ENCODE results near the gene SPA17.

SPA17 gene

DNA sequence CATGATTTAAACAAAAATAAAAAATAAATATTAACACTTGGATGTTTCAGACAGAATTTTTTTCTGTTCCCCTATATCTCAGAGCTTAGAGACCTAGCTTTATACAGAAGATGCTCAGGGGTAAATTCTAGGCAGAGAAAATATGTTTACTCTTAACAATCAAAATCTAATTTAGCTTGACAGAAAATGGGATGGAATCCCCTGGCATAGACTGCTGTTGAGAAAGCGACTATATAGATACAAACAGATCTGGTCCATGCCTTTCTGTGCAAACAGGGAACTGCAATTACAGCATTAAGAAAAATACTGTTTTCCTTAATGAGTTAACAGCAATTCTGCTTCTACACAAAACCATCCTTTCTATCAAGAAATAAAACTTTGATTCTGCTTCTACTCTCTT lies 14.7 kb upstream of the SPA17 start:
- Histone ChIP-seq H3K4me3 (ENCODE audit: severe bottlenecking) (no peak overlapping the region), H3K36me3 (ENCODE audit: low read depth) (no peaks in the 10 kb centered on the region), H3K27me3 (ENCODE audit: insufficient read depth, poor library complexity, severe bottlenecking) (no peaks in the 10 kb centered on the region), H3K27ac (ENCODE audit: poor library complexity, severe bottlenecking) (no peak overlapping the region), H3K9me3 (ENCODE audit: severe bottlenecking) (no peaks in the 10 kb centered on the region), H3K4me1 (ENCODE audit: insufficient read depth, poor library complexity, severe bottlenecking) (no peaks in the 10 kb centered on the region)
- ATAC-seq (ENCODE audit: low read depth) (no peak), DNase-seq (ENCODE audit: low spot score) (no peak)
- TF ChIP-seq, protein P1, sequence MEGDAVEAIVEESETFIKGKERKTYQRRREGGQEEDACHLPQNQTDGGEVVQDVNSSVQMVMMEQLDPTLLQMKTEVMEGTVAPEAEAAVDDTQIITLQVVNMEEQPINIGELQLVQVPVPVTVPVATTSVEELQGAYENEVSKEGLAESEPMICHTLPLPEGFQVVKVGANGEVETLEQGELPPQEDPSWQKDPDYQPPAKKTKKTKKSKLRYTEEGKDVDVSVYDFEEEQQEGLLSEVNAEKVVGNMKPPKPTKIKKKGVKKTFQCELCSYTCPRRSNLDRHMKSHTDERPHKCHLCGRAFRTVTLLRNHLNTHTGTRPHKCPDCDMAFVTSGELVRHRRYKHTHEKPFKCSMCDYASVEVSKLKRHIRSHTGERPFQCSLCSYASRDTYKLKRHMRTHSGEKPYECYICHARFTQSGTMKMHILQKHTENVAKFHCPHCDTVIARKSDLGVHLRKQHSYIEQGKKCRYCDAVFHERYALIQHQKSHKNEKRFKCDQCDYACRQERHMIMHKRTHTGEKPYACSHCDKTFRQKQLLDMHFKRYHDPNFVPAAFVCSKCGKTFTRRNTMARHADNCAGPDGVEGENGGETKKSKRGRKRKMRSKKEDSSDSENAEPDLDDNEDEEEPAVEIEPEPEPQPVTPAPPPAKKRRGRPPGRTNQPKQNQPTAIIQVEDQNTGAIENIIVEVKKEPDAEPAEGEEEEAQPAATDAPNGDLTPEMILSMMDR (IDR thresholded peaks at IDR 0.05; ENCODE audit: poor library complexity, severe bottlenecking) = no peak

DNA sequence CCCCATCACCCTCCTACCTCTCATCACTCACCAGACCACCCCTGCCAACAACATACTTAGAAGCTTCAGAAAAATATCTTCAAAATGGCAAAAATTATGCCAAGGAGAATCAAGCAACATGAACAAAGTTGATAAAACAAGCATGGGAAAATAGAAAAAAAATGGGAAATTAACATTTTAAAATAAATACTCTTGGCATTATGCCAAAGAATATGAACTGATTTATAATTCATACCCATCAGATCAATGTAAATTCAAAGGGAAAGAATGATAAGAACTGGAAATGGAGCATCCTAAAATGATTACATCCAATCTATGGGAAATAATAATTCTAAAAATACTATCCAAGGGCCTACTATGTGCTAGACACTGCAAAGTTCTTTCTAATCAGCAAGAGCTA lies 12.2 kb upstream of the SPA17 start:
- H3K36me3 ChIP-seq (ENCODE audit: low read depth) = no peaks in the 10 kb centered on the region
- TF ChIP-seq, protein P1 (IDR thresholded peaks at IDR 0.05; ENCODE audit: poor library complexity, severe bottlenecking) = no peak
- no peaks in the 10 kb centered on the region for H3K9me3 ChIP-seq (ENCODE audit: severe bottlenecking)
- H3K4me3 ChIP-seq (ENCODE audit: severe bottlenecking) = no peak overlapping the region
- ATAC-seq (ENCODE audit: low read depth) (no peak), DNase-seq (ENCODE audit: low spot score) (no peak)
- H3K27ac ChIP-seq (ENCODE audit: poor library complexity, severe bottlenecking) = no peak overlapping the region
- H3K4me1 ChIP-seq (ENCODE audit: insufficient read depth, poor library complexity, severe bottlenecking) = no peaks in the 10 kb centered on the region
- no peaks in the 10 kb centered on the region for H3K27me3 ChIP-seq (ENCODE audit: insufficient read depth, poor library complexity, severe bottlenecking)

- no peak for ATAC-seq (ENCODE audit: low read depth)
- Histone ChIP-seq H3K27me3 (ENCODE audit: insufficient read depth, poor library complexity, severe bottlenecking) (no peaks in the 10 kb centered on the region), H3K27ac (ENCODE audit: poor library complexity, severe bottlenecking) (no peak overlapping the region), H3K4me1 (ENCODE audit: insufficient read depth, poor library complexity, severe bottlenecking) (no peaks in the 10 kb centered on the region), H3K4me3 (ENCODE audit: severe bottlenecking) (no peak overlapping the region), H3K9me3 (ENCODE audit: severe bottlenecking) (no peaks in the 10 kb centered on the region), H3K36me3 (ENCODE audit: low read depth) (no peaks in the 10 kb centered on the region)
- DNase-seq (ENCODE audit: low spot score) = no peak
- TF ChIP-seq, protein P1 (IDR thresholded peaks at IDR 0.05; ENCODE audit: poor library complexity, severe bottlenecking) = no peak
These were observed 11.6 kb upstream of the SPA17 start for GRCh38 chr11:124662106-124662505.

- Histone ChIP-seq H3K36me3 (ENCODE audit: low read depth) (no peaks in the 10 kb centered on the region), H3K9me3 (ENCODE audit: severe bottlenecking) (no peaks in the 10 kb centered on the region), H3K27me3 (ENCODE audit: insufficient read depth, poor library complexity, severe bottlenecking) (no peaks in the 10 kb centered on the region), H3K4me1 (ENCODE audit: insufficient read depth, poor library complexity, severe bottlenecking) (no peaks in the 10 kb centered on the region), H3K27ac (ENCODE audit: poor library complexity, severe bottlenecking) (no peak overlapping the region), H3K4me3 (ENCODE audit: severe bottlenecking) (no peak overlapping the region)
- ATAC-seq (ENCODE audit: low read depth) = no peak
- TF ChIP-seq, protein P1 (IDR thresholded peaks at IDR 0.05; ENCODE audit: poor library complexity, severe bottlenecking) = no peak
- no peak for DNase-seq (ENCODE audit: low spot score)
These were observed 9.8 kb upstream of the SPA17 start for GRCh38 chr11:124663861-124664260.

DNA sequence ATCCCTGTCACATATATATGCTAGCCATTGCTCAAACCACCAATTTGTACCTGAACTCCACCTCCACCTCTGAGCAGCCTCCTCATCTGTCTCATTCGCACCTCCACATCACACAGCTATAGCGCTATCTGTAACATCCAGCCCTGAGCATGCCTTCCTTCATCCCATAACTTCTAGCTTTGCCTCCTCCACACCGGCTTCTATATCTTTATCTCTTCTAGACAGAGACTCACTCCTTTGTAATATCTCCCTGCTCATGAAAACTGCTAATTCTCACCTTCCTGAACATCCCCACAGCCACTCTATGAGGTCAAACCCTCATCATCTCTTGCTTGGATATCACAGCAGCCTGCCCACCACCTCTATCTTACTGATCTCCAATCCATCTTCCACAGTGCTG lies 6.1 kb upstream of the SPA17 start:
- H3K4me1 ChIP-seq (ENCODE audit: insufficient read depth, poor library complexity, severe bottlenecking) = no peaks in the 10 kb centered on the region
- no peaks in the 10 kb centered on the region for H3K9me3 ChIP-seq (ENCODE audit: severe bottlenecking)
- H3K36me3 ChIP-seq (ENCODE audit: low read depth) = no peaks in the 10 kb centered on the region
- H3K27me3 ChIP-seq (ENCODE audit: insufficient read depth, poor library complexity, severe bottlenecking) = no peaks in the 10 kb centered on the region
- DNase-seq (ENCODE audit: low spot score) (no peak), ATAC-seq (ENCODE audit: low read depth) (no peak)
- H3K4me3 ChIP-seq (ENCODE audit: severe bottlenecking) = no peak overlapping the region
- TF ChIP-seq, protein P1 (IDR thresholded peaks at IDR 0.05; ENCODE audit: poor library complexity, severe bottlenecking) = no peak
- H3K27ac ChIP-seq (ENCODE audit: poor library complexity, severe bottlenecking) = no peak overlapping the region

All from RWPE2 (cell line).